Activated T-helper 2 cell treated with anti-CD3 and anti-CD28 coated beads, Interferon-gamma antibody, Interleukin-2, Interleukin-4, amounts not matched to agents 10 μg/mL and 5 μg/mL and 100 μg/mL, durations not matched to agents 14 hours and 24 hours and 36 hours (primary cell): Measurements from ENCODE around the gene TBR1. TPM values are rescaled to one million over a fixed set of nuclear protein-coding genes. Genes with fewer than 3 reads are reported as not detected.

ENCODE experiments used
- DNase-seq: peaks from one replicate; pipeline ENCODE4 v3.0.0; 2021; ENCODE audit warnings: low spot score
- H3K27ac Mint-ChIP-seq: one replicate; pipeline ENCODE4 v1.8.0; 2021; ENCODE audit warnings: mixed read lengths
- H3K27me3 Mint-ChIP-seq: one replicate; pipeline ENCODE4 v1.8.0; 2021; ENCODE audit warnings: low read depth, mixed read lengths
- H3K36me3 Mint-ChIP-seq: one replicate; pipeline ENCODE4 v1.8.0; 2021; ENCODE audit warnings: low read depth, mixed read lengths
- H3K4me1 Mint-ChIP-seq: one replicate; pipeline ENCODE4 v1.8.0; 2021; ENCODE audit warnings: low read depth, mixed read lengths
- H3K4me3 Mint-ChIP-seq: one replicate; pipeline ENCODE4 v1.8.0; 2021; ENCODE audit warnings: low read depth, mild to moderate bottlenecking, moderate library complexity, mixed read lengths
- H3K9me3 Mint-ChIP-seq: one replicate; pipeline ENCODE4 v1.8.0; 2021; ENCODE audit warnings: mixed read lengths
- intact Hi-C: fragments of 100-400 bp; cut with micrococcal nuclease; formaldehyde crosslinking; loops from one replicate; pipeline ENCODE4 v1.15.1; 2023
- total RNA-seq: library from RNA; stranded (reverse); gene quantifications from 2 replicates; pipeline ENCODE4 v1.2.3, GENCODE V29; 2022

The TBR1 gene
- total RNA-seq: 0.02 TPM in 1 of 2 replicates, not detected in the other

- no peak for DNase-seq
- Mint-ChIP-seq H3K36me3 (peaks cover 24% of the 10 kb centered on the region), H3K27ac (no peak within 1 kb of the TSS), H3K27me3 (peaks cover 68% of the 10 kb centered on the region), H3K4me3 (peak within 1 kb of the TSS; percentile 77), H3K9me3 (no peaks in the 10 kb centered on the region), H3K4me1 (peaks cover 52% of the 10 kb centered on the region)
- intact Hi-C loops: loop anchor here (1.0 to 5.0 kb wide), 3 partner anchors 11 to 179 kb away; partner anchors contain the start of gene PSMD14
Observed at GRCh38 chr2:161415987-161416707, at the start of gene TBR1. TBR1 (plus strand) TSS chr2:161416297; CDS start chr2:161416411, 114 bp downstream.

- Mint-ChIP-seq H3K36me3 (peaks cover 57% of the 10 kb centered on the region), H3K27me3 (no peaks in the 10 kb centered on the region)
- intact Hi-C loops: no loop called here
Observed at GRCh38 chr2:161367675-161368074, 48.4 kb upstream of the TBR1 start.

GRCh38 chr2:161369311-161369710, 46.8 kb upstream of the TBR1 start:
- H3K4me3 Mint-ChIP-seq: no peak overlapping the region
- no peak for DNase-seq
- peaks cover 42% of the 10 kb centered on the region for H3K36me3 Mint-ChIP-seq
- H3K4me1 Mint-ChIP-seq: peaks cover 3% of the 10 kb centered on the region
- H3K9me3 Mint-ChIP-seq: no peaks in the 10 kb centered on the region
- no peaks in the 10 kb centered on the region for H3K27me3 Mint-ChIP-seq
- intact Hi-C loops: no loop called here
- H3K27ac Mint-ChIP-seq: no peak overlapping the region

More at GRCh38 chr2:161367675-161368074, 48.4 kb upstream of the TBR1 start:
- H3K4me3 Mint-ChIP-seq: no peak overlapping the region
- no peak for DNase-seq
- peaks cover 10% of the 10 kb centered on the region for H3K9me3 Mint-ChIP-seq
- no peak overlapping the region for H3K27ac Mint-ChIP-seq
- H3K4me1 Mint-ChIP-seq: peaks cover 3% of the 10 kb centered on the region

- no peak for DNase-seq
- H3K9me3 Mint-ChIP-seq: no peaks in the 10 kb centered on the region
- peaks cover 3% of the 10 kb centered on the region for H3K4me1 Mint-ChIP-seq
- H3K27me3 Mint-ChIP-seq: no peaks in the 10 kb centered on the region
- H3K36me3 Mint-ChIP-seq: peaks cover 39% of the 10 kb centered on the region
- intact Hi-C loops: no loop called here
- H3K27ac Mint-ChIP-seq: no peak overlapping the region
- H3K4me3 Mint-ChIP-seq: no peak overlapping the region
Observed at GRCh38 chr2:161370981-161371380, 45.1 kb upstream of the TBR1 start.

- no peaks in the 10 kb centered on the region for H3K9me3 Mint-ChIP-seq
- H3K27me3 Mint-ChIP-seq: no peaks in the 10 kb centered on the region
- intact Hi-C loops: no loop called here
- no peak overlapping the region for H3K4me3 Mint-ChIP-seq
- no peak overlapping the region for H3K27ac Mint-ChIP-seq
- no peak for DNase-seq
- peaks cover 36% of the 10 kb centered on the region for H3K36me3 Mint-ChIP-seq
- peaks cover 3% of the 10 kb centered on the region for H3K4me1 Mint-ChIP-seq
Observed at GRCh38 chr2:161371869-161372268, 44.2 kb upstream of the TBR1 start.

GRCh38 chr2:161373942-161374341, 42.2 kb upstream of the TBR1 start:
- Mint-ChIP-seq H3K27me3 (no peaks in the 10 kb centered on the region), H3K27ac (no peak overlapping the region), H3K4me1 (peaks cover 3% of the 10 kb centered on the region), H3K9me3 (no peaks in the 10 kb centered on the region), H3K36me3 (peaks cover 37% of the 10 kb centered on the region), H3K4me3 (no peak overlapping the region)
- intact Hi-C loops: no loop called here
- DNase-seq: no peak

GRCh38 chr2:161374446-161374845, 41.7 kb upstream of the TBR1 start:
- intact Hi-C loops: no loop called here
- no peaks in the 10 kb centered on the region for H3K9me3 Mint-ChIP-seq
- H3K27me3 Mint-ChIP-seq: no peaks in the 10 kb centered on the region

GRCh38 chr2:161379740-161380139, 36.4 kb upstream of the TBR1 start:
- H3K27me3 Mint-ChIP-seq: no peaks in the 10 kb centered on the region
- peaks cover 20% of the 10 kb centered on the region for H3K36me3 Mint-ChIP-seq
- no peaks in the 10 kb centered on the region for H3K9me3 Mint-ChIP-seq
- peaks cover 10% of the 10 kb centered on the region for H3K4me1 Mint-ChIP-seq
- H3K27ac Mint-ChIP-seq: no peak overlapping the region
- no peak overlapping the region for H3K4me3 Mint-ChIP-seq
- no peak for DNase-seq
- intact Hi-C loops: loop anchor here (10.0 kb wide), 1 partner anchor 135 kb away; no protein-coding TSS in a partner anchor

More at GRCh38 chr2:161374446-161374845, 41.7 kb upstream of the TBR1 start:
- Mint-ChIP-seq H3K4me3 (no peak overlapping the region), H3K36me3 (peaks cover 37% of the 10 kb centered on the region), H3K4me1 (peaks cover 3% of the 10 kb centered on the region), H3K27ac (no peak overlapping the region)
- DNase-seq: no peak

- H3K27me3 Mint-ChIP-seq: no peaks in the 10 kb centered on the region
- intact Hi-C loops: loop anchor here (10.0 kb wide), 1 partner anchor 137 kb away; no protein-coding TSS in a partner anchor
- DNase-seq: no peak
- peaks cover 17% of the 10 kb centered on the region for H3K4me1 Mint-ChIP-seq
- H3K9me3 Mint-ChIP-seq: no peaks in the 10 kb centered on the region
- H3K4me3 Mint-ChIP-seq: no peak overlapping the region
- H3K27ac Mint-ChIP-seq: no peak overlapping the region
- peaks cover 20% of the 10 kb centered on the region for H3K36me3 Mint-ChIP-seq
Observed at GRCh38 chr2:161381546-161381945, 34.6 kb upstream of the TBR1 start.

GRCh38 chr2:161382747-161383146, 33.4 kb upstream of the TBR1 start:
- no peak overlapping the region for H3K4me3 Mint-ChIP-seq
- intact Hi-C loops: loop anchor here (10.0 kb wide), 1 partner anchor 138 kb away; no protein-coding TSS in a partner anchor
- peaks cover 23% of the 10 kb centered on the region for H3K36me3 Mint-ChIP-seq
- DNase-seq: no peak
- H3K27ac Mint-ChIP-seq: no peak overlapping the region
- no peaks in the 10 kb centered on the region for H3K9me3 Mint-ChIP-seq
- H3K27me3 Mint-ChIP-seq: no peaks in the 10 kb centered on the region
- peaks cover 24% of the 10 kb centered on the region for H3K4me1 Mint-ChIP-seq

GRCh38 chr2:161384864-161385263, 31.2 kb upstream of the TBR1 start:
- Mint-ChIP-seq H3K27me3 (no peaks in the 10 kb centered on the region), H3K9me3 (no peaks in the 10 kb centered on the region), H3K4me1 (peaks cover 31% of the 10 kb centered on the region), H3K4me3 (peak overlapping the region; percentile 45), H3K27ac (no peak overlapping the region), H3K36me3 (peaks cover 25% of the 10 kb centered on the region)
- peak; percentile 24 for DNase-seq
- intact Hi-C loops: loop anchor here (2.0 to 10.0 kb wide), 3 partner anchors 26 to 140 kb away; partner anchors contain the start of gene PSMD14

GRCh38 chr2:161386228-161386824, 29.8 kb upstream of the TBR1 start:
- peaks cover 37% of the 10 kb centered on the region for H3K4me1 Mint-ChIP-seq
- H3K27me3 Mint-ChIP-seq: no peaks in the 10 kb centered on the region
- no peaks in the 10 kb centered on the region for H3K9me3 Mint-ChIP-seq
- H3K27ac Mint-ChIP-seq: peak overlapping the region; percentile 33
- H3K36me3 Mint-ChIP-seq: peaks cover 31% of the 10 kb centered on the region
- DNase-seq: no peak
- H3K4me3 Mint-ChIP-seq: no peak overlapping the region
- intact Hi-C loops: loop anchor here (10.0 kb wide), 1 partner anchor 142 kb away; no protein-coding TSS in a partner anchor
